HG03135 (cell line): ENCODE measurements around the gene NIM1K.
"Not testable (repeated sequence)": the region's sequence is repeated elsewhere in the genome, so short reads cannot be mapped to it uniquely, and the experiment has no call there.

Experiments
- ATAC-seq: cut with Tn5 transposase; IDR thresholded peaks from one replicate; pipeline ENCODE4 v1.9.1; 2021; ENCODE audit warnings: mild to moderate bottlenecking, moderate library complexity; ENCODE audit not compliant: unreplicated experiment

NIM1K gene

DNA sequence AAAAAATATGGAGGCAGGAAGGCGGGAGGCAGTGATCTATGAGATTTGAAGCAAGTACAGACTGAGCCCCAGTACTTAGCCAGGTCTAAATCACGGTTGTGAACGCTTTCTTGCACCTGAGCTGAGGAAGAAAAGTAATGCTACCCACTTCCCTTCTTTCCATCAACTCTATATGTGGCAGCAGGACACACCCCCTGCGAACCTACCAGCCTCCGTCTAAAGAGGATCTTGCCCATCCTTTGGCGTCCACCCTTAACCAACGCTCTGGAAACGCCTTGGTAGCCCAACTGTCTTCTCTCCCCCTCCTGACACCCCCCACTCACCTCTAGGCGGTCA lies 120.6 kb downstream of the NIM1K start:
- peak; percentile 3 for ATAC-seq

DNA sequence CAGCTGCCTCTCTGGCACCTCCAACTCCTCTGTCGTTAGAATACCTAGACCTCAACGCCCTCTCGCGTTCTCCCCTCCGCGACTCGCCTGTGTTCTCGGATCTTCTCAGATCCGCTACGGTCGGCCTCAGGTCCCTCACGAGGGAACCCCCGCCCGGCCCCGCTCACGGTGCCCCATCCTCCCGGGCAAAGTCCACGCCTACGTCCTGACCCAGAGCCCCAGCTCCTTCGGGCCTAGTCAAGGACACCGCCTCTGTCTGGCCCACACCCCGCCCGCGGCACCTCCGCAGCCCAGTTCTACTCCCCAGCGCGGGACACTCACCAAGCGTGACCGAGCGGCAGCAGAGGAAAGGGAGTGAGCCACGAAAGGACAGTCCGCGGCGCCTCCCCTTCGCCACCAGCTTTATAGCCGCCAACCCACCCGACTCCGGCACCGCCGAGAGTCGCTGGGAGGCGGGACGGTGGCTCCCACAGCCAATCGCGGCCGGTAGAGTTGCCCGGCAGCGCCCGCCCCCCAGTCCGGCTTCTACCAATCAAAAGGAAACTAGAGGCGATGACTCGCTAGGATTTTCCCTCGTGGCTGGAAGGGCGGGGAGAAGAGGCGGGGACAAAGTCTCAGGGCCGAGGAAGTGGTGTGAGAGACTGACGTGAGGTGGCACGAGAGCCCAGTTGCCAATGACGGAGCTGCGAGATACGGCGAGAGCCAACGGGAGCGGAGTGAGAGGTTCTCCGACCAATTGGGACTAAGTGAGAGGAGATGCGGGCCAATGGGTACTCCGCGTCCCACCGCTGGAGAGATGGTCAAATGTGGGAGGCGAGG lies 121.2 kb downstream of the NIM1K start, which contains the start of gene HMGCS1:
HMGCS1 (minus strand) TSS at position 378 of the 819 bp plus-strand sequence. CDS start 14,447 bp downstream, outside the sequence.
- ATAC-seq = peak; percentile 94

DNA sequence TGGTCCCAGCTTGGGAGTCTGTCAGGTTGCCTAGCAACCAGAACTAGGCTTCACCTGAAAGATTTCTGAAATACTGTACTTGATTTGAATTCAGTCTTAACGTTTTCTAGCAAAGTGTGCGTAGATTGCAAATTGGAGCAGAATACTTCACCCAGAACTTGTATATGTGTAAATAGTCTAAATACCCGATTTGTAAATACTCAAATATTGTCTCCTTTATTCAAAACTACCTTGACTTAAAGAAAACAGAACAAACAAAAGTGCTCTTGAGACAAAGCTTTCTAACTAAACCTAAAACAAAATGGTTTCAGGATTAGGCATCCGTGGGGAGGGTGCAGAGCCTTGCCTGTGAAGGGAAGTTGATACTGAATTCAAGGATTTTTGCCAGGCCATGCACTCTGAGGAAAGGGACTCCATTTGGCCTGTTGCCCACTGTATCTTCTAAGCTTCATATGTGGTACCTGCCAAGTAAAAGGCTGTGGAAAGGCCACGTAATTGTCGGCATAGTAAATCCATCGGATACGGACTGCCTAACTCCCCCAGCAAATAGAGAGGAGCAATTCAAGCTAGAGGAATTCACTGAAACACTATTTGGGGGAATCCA lies 121.9 kb downstream of the NIM1K start:
- no peak for ATAC-seq

DNA sequence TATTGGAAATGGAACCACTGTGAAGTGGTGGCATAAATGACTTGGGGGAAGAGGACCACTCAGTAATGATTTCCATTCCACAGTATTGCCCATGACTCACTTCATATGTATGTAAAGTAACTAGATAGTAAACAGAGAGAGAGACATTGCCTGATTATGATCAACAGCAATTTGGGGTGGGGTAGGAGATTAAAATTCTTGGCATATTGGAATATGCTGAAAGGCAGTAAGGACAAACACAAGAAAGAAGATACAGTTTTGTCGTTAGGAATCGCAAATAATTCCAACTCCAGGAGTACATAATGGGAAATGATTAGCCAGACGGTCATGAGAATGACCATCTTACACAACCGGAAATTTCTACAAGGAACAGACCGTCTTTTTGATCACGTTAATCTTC lies 122.7 kb downstream of the NIM1K start:
- no peak for ATAC-seq

DNA sequence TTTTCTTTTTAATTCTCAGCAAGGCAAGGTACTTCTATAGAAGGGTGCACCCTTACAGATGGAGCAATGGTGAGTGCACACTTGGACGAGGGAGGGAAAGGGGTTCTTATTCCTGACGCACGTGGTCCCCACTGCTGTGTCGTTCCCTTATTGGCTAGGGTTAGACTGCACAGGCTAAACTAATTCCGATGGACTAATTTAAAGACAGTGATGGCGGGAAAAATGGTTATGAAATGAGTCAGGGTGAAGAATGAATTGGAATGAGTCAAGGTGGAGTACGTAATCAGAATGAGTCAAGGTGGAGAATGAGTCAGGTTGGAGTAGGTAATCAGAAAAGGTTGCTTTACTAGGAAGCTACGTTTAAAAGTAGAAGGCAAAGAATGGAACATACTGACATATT lies 123.2 kb downstream of the NIM1K start:
- ATAC-seq = no peak

DNA sequence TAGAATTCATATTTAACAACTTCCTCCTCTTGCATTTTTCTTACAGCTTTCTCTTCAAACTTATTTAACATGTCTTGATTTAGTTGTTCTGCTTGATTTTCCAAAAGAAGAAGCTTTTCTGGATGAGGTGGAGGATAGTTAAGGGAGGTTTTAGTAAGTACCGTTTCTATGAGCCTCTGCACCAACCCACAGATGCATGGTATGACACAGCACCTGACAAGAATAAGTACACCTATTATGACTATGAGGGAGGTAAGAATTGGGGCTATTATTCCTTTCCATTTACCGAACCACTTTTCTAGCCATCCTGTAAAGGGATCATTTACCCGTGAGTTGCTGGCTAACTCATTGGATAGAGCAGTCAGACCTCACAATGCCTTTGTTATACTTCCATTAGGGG lies 123.7 kb downstream of the NIM1K start:
- ATAC-seq = no peak

DNA sequence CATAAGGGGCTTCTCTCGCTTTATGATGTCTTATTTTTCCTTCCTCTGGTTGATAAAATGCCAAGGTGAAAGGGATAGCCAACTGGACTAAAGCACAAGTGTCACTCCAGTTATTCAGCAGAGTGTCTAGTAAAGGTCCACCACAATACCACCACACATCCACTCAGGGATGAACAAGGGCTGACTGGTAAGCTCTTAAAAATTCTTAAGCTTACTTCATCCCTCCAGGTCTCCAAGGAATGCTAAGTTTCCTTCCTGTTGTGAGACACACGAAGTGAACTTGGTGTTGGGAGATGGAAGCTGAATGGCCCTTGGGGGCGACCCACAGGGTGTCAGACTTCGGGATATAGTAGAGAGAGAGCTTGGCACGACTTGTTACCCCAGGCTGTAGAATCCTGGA lies 124.4 kb downstream of the NIM1K start:
- no peak for ATAC-seq

DNA sequence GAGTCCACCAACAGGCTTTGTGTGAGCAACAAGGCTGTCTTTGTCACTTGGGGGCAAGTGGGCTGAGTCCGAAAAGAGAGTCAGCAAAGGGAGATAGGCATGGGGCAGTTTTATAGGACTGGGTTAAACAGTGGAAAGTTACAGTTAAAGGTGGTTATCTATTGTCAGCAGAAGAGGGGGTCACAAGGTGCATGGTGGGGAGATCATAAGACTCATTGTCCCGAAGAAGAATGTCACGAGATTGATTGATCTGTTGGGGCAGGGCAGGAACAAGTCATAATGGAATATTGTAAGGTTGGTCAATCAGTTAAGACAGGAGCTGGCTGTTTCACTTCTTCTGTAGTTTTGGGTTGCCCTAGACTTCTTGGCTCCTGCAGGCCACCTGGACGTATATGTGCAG lies 128.8 kb downstream of the NIM1K start:
- no peak for ATAC-seq

DNA sequence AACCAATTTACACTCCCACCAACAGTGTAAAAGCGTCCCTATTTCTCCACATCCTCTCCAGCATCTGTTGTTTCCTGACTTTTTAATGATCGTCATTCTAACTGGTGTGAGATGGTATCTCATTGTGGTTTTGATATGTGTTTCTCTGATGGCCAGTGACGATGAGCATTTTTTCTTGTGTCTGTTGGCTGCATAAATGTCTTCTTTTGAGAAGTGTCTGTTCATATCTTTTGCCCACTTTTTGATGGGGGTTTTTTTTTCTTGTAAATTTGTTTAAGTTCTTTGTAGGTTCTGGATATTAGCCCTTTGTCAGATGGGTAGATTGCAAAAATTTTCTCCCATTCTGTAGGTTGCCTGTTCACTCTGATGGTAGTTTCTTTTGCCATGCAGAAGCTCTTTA lies 131.5 kb downstream of the NIM1K start:
- ATAC-seq = not testable (repeated sequence)

DNA sequence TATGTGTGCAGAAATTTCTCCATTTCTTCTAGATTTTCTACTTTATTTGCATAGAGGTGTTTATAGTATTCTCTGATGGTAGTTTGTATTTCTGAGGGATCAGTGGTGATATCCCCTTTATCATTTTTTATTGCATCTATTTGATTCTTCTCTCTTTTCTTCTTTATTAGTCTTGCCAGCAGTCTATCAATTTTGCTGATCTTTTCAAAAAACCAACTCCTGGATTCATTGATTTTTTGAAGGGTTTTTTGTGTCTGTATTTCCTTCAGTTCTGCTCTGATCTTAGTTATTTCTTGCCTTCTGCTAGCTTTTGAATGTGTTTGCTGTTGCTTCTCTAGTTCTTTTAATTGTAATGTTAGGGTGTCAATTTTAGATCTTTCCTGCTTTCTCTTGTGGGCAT lies 133.6 kb downstream of the NIM1K start:
- ATAC-seq = not testable (repeated sequence)
